ENCODE results near the gene EFHC1.

- TF ChIP-seq CTCF (IDR thresholded peaks at IDR 0.05; ENCODE audit: low read depth, low read length, missing input control), result no peak
- TF ChIP-seq JUND (IDR thresholded peaks at IDR 0.05), result no peak
- TF ChIP-seq EGR1 (IDR thresholded peaks at IDR 0.05; ENCODE audit: low read depth in 2 of 2), result no peak
- no peak for TF ChIP-seq HNF4A (conservative IDR thresholded peaks at IDR 0.05)
These were observed 24.2 kb upstream of the EFHC1 start for GRCh38 chr6:52395969-52396368.
